GM21423 (cell line): Measurements from ENCODE around the gene MEA1.
"Not testable (repeated sequence)": the region's sequence is repeated elsewhere in the genome, so short reads cannot be mapped to it uniquely, and the experiment has no call there.

ENCODE experiments used
- ATAC-seq: cut with Tn5 transposase; IDR thresholded peaks from one replicate; pipeline ENCODE4 v1.9.1; 2021; ENCODE audit warnings: mild to moderate bottlenecking, moderate library complexity; ENCODE audit not compliant: unreplicated experiment

Gene MEA1

GRCh38 chr6:43013097-43013842 is 476 bp downstream of the MEA1 start:
- peak; percentile 6 for ATAC-seq

- ATAC-seq = no peak
Measured at GRCh38 chr6:43012364-43012763, 1.4 kb downstream of the MEA1 start.

- ATAC-seq = no peak
Measured at GRCh38 chr6:43011207-43011606, 2.5 kb downstream of the MEA1 start.

GRCh38 chr6:43009124-43009523 is 4.6 kb downstream of the MEA1 start:
- no peak for ATAC-seq

DNA sequence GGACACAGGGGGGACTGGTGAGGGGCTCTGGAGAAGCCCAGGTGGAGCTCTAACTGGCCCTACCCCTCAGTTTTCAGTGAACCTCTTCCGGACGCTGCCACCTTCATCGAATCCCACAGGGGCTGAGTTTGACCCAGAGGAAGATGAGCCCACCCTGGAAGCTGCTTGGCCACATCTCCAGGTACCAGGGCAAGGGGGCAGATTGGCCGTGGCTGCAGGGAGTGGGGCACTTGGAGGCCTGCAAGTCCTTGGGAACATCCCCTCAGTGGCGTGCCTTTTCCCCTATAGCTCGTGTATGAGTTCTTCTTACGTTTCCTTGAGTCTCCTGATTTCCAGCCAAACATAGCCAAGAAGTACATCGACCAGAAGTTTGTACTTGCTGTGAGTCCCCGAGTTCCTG is 6.6 kb downstream of the MEA1 start:
- ATAC-seq = no peak

DNA sequence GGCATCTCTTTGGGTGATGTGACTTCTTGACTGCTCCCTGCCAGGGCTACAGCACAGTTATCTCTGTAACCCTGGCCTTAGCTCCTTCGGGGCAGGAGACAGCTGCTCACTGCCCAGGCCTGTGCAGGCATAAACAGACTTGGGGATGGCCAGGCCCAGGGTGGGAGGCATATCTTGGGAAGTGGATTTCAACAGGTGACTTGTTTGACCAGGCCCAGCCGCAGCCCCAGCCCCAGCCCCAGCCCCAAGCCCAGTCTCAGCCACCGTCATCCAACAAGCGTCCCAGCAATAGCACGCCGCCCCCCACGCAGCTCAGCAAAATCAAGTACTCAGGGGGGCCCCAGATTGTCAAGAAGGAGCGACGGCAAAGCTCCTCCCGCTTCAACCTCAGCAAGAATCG is 7.5 kb downstream of the MEA1 start:
- ATAC-seq = no peak

DNA sequence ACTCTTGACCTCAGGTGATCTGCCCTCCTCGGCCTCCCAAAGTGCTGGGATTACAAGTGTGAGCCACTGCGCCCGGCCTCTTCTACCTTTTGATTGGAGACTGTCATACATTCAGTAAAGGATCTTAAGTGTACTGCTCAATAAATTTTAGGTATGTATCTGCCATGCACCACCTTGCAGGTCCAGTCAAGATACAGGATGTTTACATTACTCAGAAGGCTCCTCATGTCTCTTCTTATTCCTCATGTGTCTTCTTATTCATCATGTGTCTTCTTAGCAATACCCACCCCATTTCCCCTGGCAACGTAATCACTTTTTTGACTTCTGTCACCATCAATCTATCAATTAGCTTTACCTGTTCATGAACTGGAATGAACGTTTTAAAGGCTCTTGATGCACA is 7.9 kb downstream of the MEA1 start:
- ATAC-seq = no peak

- no peak for ATAC-seq
Measured at GRCh38 chr6:43001843-43002242, 11.9 kb downstream of the MEA1 start.

GRCh38 chr6:42998205-42998604 is 15.5 kb downstream of the MEA1 start:
- not testable (repeated sequence) for ATAC-seq

GRCh38 chr6:42996513-42996912 is 17.2 kb downstream of the MEA1 start:
- no peak for ATAC-seq

- ATAC-seq = no peak
Measured at GRCh38 chr6:42993445-42993844, 20.3 kb downstream of the MEA1 start.

DNA sequence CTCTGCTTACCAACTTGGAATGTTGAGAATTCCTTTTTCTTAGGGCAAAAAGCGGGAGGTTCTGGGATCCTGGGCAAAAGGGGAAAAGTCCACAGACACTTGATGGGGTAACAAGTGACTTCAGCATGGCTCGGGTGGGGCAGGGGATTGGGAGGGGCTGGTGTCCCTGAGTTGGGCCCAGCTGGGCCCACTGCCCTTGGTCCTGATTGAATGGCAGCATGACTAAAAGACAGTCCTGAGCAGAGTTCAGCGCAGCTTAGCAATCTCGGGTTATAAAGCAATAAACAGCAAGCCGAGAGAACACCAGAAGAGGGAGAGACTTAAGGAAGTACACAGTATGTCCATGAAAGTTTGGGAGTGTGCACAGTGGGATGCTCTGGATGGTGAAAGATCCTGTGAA is 23.8 kb downstream of the MEA1 start:
- no peak for ATAC-seq

DNA sequence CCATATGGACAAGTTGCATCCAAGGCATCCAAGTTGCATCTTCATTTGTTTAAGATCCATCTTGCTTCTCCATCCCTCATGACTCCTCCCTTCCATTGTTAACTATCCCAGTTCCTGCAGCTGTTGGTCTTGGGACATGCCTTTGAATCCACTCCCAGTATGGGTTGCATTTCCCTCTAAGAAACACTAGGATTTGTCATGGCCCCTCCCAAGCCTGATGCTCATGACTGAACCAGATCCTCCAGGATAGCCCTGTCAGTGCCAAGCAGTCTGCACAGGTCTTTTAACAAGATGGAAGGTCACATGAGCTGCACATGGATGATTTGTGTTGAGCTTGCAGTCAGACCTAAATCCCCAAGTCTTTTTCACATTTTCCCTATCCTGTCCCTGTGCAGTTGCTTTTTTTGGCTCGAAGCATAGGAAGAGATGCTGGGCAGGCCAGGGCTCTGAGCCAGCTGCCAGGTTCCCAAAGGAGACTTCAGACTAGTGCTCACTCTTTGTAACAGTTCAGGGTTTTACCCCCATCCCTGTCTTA is 25.2 kb downstream of the MEA1 start:
- ATAC-seq = no peak

GRCh38 chr6:42987533-42988451 is 26.0 kb downstream of the MEA1 start:
- ATAC-seq = no peak

DNA sequence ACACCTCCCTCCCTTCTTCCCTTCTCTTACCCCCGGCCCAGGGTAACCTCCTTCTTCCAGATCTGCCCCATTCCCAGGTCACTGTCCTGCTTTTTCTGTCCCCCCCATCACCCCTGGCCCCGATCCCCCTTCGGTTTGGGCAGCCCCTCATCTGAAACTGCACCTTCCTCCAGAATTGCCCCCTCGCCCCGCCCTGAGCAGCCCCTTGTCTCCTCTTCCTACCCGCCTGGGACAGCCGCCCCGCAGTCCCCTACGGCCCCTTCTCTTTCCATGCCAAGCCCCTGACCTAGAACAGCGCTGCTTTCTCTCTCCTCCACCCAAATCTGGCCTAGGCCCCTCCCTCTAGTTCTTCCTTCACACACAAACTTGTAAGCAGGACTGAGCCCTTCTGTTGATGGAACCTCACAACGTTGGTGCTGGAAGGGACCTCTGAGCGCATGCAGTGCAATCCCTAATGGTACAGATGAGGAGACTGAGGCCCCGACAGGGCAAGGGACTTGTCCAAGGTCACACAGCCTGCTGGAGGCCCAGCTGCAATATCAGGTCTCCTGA is 28.7 kb downstream of the MEA1 start:
- ATAC-seq = no peak

GRCh38 chr6:42984001-42984923 is 29.5 kb downstream of the MEA1 start, which contains the start of gene PPP2R5D:
Gene PPP2R5D, plus strand, starts transcription at chr6:42984570. Its CDS starts 108 bp downstream, at chr6:42984678.
- ATAC-seq = peak; percentile 91

DNA sequence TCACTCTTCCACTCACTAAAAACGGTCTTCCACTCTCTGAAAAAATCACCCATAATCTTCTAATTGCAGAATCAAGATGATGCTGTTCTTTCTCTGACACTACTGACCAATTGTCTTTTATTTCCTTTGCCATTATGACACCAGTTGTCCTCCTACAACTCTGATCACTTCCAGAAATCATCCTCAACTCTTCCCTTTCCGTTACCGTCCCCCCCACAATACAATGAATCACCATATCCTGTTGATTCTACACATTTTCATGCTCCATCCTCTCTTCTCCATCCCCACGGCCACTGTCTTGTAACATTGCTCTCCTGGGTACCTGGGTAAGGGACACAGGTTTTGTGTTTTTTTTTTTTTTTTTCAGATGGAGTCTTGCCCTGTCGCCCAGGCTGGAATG is 31.9 kb downstream of the MEA1 start:
- no peak for ATAC-seq

GRCh38 chr6:42979523-42980177 is 34.1 kb downstream of the MEA1 start:
- ATAC-seq = no peak

GRCh38 chr6:42978839-42979522 is 34.8 kb downstream of the MEA1 start, which contains the start of gene PEX6:
Gene PEX6, minus strand, starts transcription at chr6:42979181. Its CDS starts 31 bp downstream, at chr6:42979150.
- ATAC-seq = peak; percentile 82
